ENCODE results near the gene ENPP5. TPM values are rescaled to one million over a fixed set of nuclear protein-coding genes. Genes with fewer than 3 reads are reported as not detected.

Gene ENPP5
- total RNA-seq, 2 experiments from 2014 or later: 0.40 to 0.68 TPM

DNA sequence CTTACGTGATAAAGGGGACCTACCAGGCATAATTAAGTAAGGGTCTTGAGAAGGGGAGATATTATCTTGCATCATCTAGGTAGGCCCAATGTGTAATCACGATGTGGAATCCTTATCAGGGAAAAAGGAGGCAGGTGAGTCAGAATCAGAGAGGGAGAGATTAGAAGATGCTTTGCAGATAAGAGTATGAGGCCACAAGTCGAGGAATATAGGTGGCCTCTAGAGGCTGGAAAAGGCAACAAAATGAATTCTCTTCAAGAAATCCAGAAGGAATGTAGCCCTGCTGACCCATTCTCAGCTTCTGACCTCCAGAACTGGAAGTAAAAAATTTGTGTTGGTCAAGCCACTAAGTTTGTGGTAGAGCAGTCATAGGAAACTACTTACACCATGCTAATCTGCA is 51.9 kb downstream of the ENPP5 start:
- TF ChIP-seq, protein P1, sequence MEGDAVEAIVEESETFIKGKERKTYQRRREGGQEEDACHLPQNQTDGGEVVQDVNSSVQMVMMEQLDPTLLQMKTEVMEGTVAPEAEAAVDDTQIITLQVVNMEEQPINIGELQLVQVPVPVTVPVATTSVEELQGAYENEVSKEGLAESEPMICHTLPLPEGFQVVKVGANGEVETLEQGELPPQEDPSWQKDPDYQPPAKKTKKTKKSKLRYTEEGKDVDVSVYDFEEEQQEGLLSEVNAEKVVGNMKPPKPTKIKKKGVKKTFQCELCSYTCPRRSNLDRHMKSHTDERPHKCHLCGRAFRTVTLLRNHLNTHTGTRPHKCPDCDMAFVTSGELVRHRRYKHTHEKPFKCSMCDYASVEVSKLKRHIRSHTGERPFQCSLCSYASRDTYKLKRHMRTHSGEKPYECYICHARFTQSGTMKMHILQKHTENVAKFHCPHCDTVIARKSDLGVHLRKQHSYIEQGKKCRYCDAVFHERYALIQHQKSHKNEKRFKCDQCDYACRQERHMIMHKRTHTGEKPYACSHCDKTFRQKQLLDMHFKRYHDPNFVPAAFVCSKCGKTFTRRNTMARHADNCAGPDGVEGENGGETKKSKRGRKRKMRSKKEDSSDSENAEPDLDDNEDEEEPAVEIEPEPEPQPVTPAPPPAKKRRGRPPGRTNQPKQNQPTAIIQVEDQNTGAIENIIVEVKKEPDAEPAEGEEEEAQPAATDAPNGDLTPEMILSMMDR (IDR thresholded peaks at IDR 0.05): no peak
- Mint-ChIP-seq H3K27ac (peak overlapping the region; percentile 0), H3K36me3 (ENCODE audit: low read depth) (peaks cover 33% of the 10 kb centered on the region), H3K4me1 (ENCODE audit: low read depth) (peaks cover 26% of the 10 kb centered on the region), H3K27me3 (no peaks in the 10 kb centered on the region), H3K9me3 (peaks cover 14% of the 10 kb centered on the region), H3K4me3 (no peak overlapping the region)
- DNase-seq: no peak
- intact Hi-C loops (cut with micrococcal nuclease): no loop called here
- ChIA-PET POLR2A (no interaction called here), CTCF (no interaction called here)
- ATAC-seq: no peak

DNA sequence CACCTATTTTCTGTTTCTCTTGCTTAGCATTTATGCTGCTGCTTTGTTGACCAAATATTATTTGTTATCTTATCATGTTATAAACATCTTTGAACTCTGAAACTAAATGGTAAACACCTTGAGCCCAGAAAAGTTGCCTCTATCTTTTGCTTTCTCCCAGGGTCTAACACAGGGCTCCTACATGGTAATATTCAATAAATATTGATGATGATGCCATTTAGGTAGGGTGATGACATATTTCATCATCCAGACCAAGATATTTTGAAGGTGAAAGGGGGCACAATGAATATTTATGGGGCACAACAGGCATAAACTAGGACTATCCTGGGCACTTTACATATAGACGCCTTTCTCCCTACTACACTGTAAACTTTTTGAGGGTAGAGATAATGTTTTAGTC is 52.6 kb downstream of the ENPP5 start:
- no peak for DNase-seq
- H3K4me3 Mint-ChIP-seq: no peak overlapping the region
- H3K36me3 Mint-ChIP-seq (ENCODE audit: low read depth): peaks cover 35% of the 10 kb centered on the region
- peaks cover 26% of the 10 kb centered on the region for H3K4me1 Mint-ChIP-seq (ENCODE audit: low read depth)
- CTCF ChIA-PET: interaction anchor here (1.0 to 1.4 kb wide), 2 partner anchors 12 to 28 kb away, joined by 3 to 6 read pairs; no protein-coding TSS in a partner anchor
- intact Hi-C loops (cut with micrococcal nuclease): no loop called here
- TF ChIP-seq, protein P1 (IDR thresholded peaks at IDR 0.05): no peak
- no peak for ATAC-seq
- POLR2A ChIA-PET: interaction anchor here (0.7 to 1.6 kb wide), 2 partner anchors 12 to 997 kb away, joined by 3 to 5 read pairs; partner anchors contain the start of gene ENPP4
- peaks cover 14% of the 10 kb centered on the region for H3K9me3 Mint-ChIP-seq
- H3K27me3 Mint-ChIP-seq: no peaks in the 10 kb centered on the region
- H3K27ac Mint-ChIP-seq: no peak overlapping the region

DNA sequence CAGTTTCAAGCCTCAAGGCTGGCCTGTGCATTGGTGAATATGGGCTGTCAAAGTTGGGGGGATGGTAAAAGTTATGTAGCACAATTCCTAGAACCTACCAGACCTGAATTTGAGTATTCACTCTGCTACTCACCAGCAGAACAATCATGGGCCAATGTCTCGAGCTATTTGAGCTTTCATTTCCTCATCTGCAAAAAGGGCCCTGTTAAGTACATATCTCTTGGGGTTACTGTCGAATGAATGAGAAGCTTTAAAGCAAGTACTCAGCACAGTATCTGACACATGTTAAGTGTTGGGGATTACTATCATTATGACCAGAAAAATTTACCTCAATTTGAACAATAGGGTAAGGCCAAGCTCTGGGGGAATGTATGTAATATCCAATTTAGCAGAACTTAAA is 54.5 kb downstream of the ENPP5 start:
- Mint-ChIP-seq H3K9me3 (peaks cover 11% of the 10 kb centered on the region), H3K27me3 (no peaks in the 10 kb centered on the region), H3K4me1 (ENCODE audit: low read depth) (peaks cover 23% of the 10 kb centered on the region), H3K4me3 (no peak overlapping the region), H3K36me3 (ENCODE audit: low read depth) (peaks cover 36% of the 10 kb centered on the region), H3K27ac (no peak overlapping the region)
- DNase-seq (no peak), ATAC-seq (no peak)
- CTCF ChIA-PET: interaction anchor here (2.6 kb wide), 1 partner anchor 26 kb away, joined by 9 read pairs; no protein-coding TSS in a partner anchor
- intact Hi-C loops (cut with micrococcal nuclease): no loop called here
- TF ChIP-seq, protein P1 (IDR thresholded peaks at IDR 0.05): no peak
- POLR2A ChIA-PET: interaction anchor here (1.6 kb wide), 1 partner anchor 14 kb away, joined by 5 read pairs; the partner anchor contains the start of gene ENPP4

DNA sequence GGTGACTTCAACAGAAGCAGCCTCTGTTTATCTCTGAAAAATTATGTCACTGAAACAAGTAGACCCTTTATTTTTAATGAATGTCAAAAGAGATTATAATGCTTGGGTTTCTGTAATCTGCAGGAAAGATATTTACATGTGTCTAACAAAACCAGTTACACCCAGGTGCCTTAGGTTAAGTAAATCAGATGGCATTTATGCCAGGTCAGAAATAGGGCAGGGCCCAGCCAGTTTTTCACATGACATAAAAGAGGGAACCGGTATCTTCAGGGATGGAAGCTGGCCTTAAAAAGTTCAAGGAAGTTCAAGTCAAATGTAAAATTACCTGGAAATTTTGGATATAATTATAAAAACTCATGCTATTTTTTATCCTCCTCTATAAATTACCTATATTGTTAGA is 55.1 kb downstream of the ENPP5 start:
- POLR2A ChIA-PET: no interaction called here
- peaks cover 36% of the 10 kb centered on the region for H3K36me3 Mint-ChIP-seq (ENCODE audit: low read depth)
- CTCF ChIA-PET: interaction anchor here (1.6 to 2.6 kb wide), 2 partner anchors 14 to 25 kb away, joined by 5 to 9 read pairs; partner anchors contain the start of gene ENPP4

DNA sequence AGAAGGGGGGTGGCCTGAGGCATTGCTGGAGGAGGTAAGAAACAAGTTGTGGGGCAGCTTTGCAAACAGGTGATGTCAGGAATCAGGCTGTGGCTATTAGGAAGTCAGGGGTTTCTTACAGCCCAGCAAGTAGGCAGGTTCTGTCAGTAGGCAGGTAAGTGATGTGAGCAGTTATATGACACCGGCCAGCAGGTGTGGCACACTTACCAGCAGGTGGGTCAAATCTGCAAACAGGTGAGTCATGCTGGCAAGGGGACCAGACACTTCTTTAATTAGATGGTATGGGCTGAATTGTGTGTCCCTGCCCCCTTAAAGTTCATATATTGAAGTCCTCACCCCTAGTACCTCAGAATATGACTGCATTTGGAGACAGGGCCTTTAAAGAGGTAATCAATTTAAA is 57.4 kb downstream of the ENPP5 start:
- Mint-ChIP-seq H3K27me3 (no peaks in the 10 kb centered on the region), H3K27ac (no peak overlapping the region), H3K36me3 (ENCODE audit: low read depth) (peaks cover 30% of the 10 kb centered on the region), H3K9me3 (peaks cover 8% of the 10 kb centered on the region), H3K4me1 (ENCODE audit: low read depth) (peaks cover 4% of the 10 kb centered on the region), H3K4me3 (no peak overlapping the region)
- ATAC-seq: no peak
- CTCF ChIA-PET: interaction anchor here (1.2 to 1.4 kb wide), 2 partner anchors 9 to 23 kb away, joined by 4 read pairs; no protein-coding TSS in a partner anchor
- POLR2A ChIA-PET: no interaction called here
- intact Hi-C loops (cut with micrococcal nuclease): no loop called here
- TF ChIP-seq, protein P1 (IDR thresholded peaks at IDR 0.05): no peak
- DNase-seq: no peak

More for the DNA sequence above, 55.1 kb downstream of the ENPP5 start:
- intact Hi-C loops (cut with micrococcal nuclease): no loop called here
- no peak overlapping the region for H3K27ac Mint-ChIP-seq
- H3K27me3 Mint-ChIP-seq: no peaks in the 10 kb centered on the region
- no peak overlapping the region for H3K4me3 Mint-ChIP-seq
- TF ChIP-seq, protein P1 (IDR thresholded peaks at IDR 0.05): no peak
- DNase-seq (no peak), ATAC-seq (no peak)
- H3K9me3 Mint-ChIP-seq: peaks cover 7% of the 10 kb centered on the region
- H3K4me1 Mint-ChIP-seq (ENCODE audit: low read depth): peaks cover 20% of the 10 kb centered on the region

Other genes with a start within 250 kb of the ENPP5 start
- 1 to 10 TPM; 1.1 TPM for gene CLIC5, start 155.1 kb downstream of the ENPP5 start, total RNA-seq
- 1 to 10 TPM; 6.6 to 7.3 TPM for gene ENPP4, start 41.0 kb downstream of the ENPP5 start, total RNA-seq

Measured in activated CD8-positive, alpha-beta T cell treated with anti-CD3 and anti-CD28 coated beads for 36 hours (primary cell).